Measurements from ENCODE around the gene ATXN1.
"Not testable (repeated sequence)": the region's sequence is repeated elsewhere in the genome, so short reads cannot be mapped to it uniquely, and the experiment has no call there.

ATXN1 gene

DNA sequence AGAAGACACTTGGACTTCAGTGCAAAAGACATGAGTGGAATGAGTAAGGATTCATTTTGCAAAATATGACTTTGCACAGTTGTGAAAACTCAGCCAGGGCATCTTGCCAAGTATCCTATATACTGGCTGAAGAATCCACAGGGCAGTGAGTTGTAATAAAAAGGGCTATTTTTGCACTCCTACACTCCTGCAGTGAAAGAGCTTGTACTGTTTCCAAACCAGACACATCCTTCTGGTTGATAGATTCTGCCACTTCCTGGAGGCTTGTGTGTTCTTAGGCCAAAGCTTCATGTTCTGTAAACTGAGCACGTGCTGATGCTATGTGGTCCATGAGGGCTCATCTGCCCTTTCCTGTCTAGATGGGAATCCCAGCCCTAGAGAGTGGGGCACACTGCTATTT, 488.0 kb downstream of the ATXN1 start:
- no peak overlapping the region for H3K27ac ChIP-seq
- H3K4me3 ChIP-seq (IDR thresholded peaks at IDR 0.05; ENCODE audit: insufficient read depth, low read depth, low read length): no peak overlapping the region
- H3K4me1 ChIP-seq (ENCODE audit: low read depth, poor library complexity, severe bottlenecking): peaks cover 10% of the 10 kb centered on the region
- H2AFZ ChIP-seq (ENCODE audit: low read depth): no peak overlapping the region
- TF ChIP-seq, protein P1, sequence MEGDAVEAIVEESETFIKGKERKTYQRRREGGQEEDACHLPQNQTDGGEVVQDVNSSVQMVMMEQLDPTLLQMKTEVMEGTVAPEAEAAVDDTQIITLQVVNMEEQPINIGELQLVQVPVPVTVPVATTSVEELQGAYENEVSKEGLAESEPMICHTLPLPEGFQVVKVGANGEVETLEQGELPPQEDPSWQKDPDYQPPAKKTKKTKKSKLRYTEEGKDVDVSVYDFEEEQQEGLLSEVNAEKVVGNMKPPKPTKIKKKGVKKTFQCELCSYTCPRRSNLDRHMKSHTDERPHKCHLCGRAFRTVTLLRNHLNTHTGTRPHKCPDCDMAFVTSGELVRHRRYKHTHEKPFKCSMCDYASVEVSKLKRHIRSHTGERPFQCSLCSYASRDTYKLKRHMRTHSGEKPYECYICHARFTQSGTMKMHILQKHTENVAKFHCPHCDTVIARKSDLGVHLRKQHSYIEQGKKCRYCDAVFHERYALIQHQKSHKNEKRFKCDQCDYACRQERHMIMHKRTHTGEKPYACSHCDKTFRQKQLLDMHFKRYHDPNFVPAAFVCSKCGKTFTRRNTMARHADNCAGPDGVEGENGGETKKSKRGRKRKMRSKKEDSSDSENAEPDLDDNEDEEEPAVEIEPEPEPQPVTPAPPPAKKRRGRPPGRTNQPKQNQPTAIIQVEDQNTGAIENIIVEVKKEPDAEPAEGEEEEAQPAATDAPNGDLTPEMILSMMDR (conservative IDR thresholded peaks at IDR 0.05; ENCODE audit: low read depth, low read length): no peak
- H4K20me1 ChIP-seq (ENCODE audit: insufficient read depth): no peaks in the 10 kb centered on the region
- H3K36me3 ChIP-seq (ENCODE audit: insufficient read depth): no peaks in the 10 kb centered on the region
- H3K79me2 ChIP-seq (ENCODE audit: insufficient read depth, low read depth): no peaks in the 10 kb centered on the region
- no peak overlapping the region for H3K4me2 ChIP-seq
- no peaks in the 10 kb centered on the region for H3K27me3 ChIP-seq (ENCODE audit: insufficient read depth, low read depth)
- no peak overlapping the region for H3K9ac ChIP-seq

GRCh38 chr6:16272201-16272600, 489.1 kb downstream of the ATXN1 start:
- H3K4me1 ChIP-seq (ENCODE audit: low read depth, poor library complexity, severe bottlenecking): peaks cover 1% of the 10 kb centered on the region
- H3K4me3 ChIP-seq (IDR thresholded peaks at IDR 0.05; ENCODE audit: insufficient read depth, low read depth, low read length): no peak overlapping the region
- H3K27me3 ChIP-seq (ENCODE audit: insufficient read depth, low read depth): no peaks in the 10 kb centered on the region

DNA sequence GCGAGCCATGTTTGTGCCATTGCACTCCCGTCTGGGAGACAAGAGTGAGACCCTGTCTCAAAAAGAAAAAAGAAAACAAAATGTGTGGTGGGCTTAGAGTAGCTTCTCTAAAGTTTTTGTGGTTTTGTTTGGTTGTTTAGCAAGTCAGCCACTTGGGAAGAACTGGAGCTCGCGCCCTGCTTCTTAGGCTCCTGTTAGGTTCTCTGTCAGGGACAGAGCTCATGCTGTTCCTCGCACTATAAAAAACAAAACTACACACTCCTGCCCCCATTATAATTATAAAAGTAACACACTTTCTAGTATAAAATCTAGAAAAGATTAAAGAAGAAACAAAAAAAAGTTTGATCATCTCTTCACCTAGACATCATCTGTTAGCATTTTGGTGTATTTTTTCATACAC, 489.8 kb downstream of the ATXN1 start:
- no peak overlapping the region for H3K4me2 ChIP-seq
- TF ChIP-seq, protein P1 (conservative IDR thresholded peaks at IDR 0.05; ENCODE audit: low read depth, low read length): no peak
- H2AFZ ChIP-seq (ENCODE audit: low read depth): no peak overlapping the region
- H3K79me2 ChIP-seq (ENCODE audit: insufficient read depth, low read depth): no peaks in the 10 kb centered on the region
- H3K27me3 ChIP-seq (ENCODE audit: insufficient read depth, low read depth): no peaks in the 10 kb centered on the region
- no peak overlapping the region for H3K27ac ChIP-seq
- no peaks in the 10 kb centered on the region for H3K36me3 ChIP-seq (ENCODE audit: insufficient read depth)
- no peak overlapping the region for H3K9ac ChIP-seq
- no peaks in the 10 kb centered on the region for H3K4me1 ChIP-seq (ENCODE audit: low read depth, poor library complexity, severe bottlenecking)
- H3K4me3 ChIP-seq (IDR thresholded peaks at IDR 0.05; ENCODE audit: insufficient read depth, low read depth, low read length): no peak overlapping the region
- H4K20me1 ChIP-seq (ENCODE audit: insufficient read depth): no peaks in the 10 kb centered on the region

More at GRCh38 chr6:16272201-16272600, 489.1 kb downstream of the ATXN1 start:
- Histone ChIP-seq H3K4me2 (no peak overlapping the region), H3K79me2 (ENCODE audit: insufficient read depth, low read depth) (no peaks in the 10 kb centered on the region), H2AFZ (ENCODE audit: low read depth) (no peak overlapping the region), H4K20me1 (ENCODE audit: insufficient read depth) (no peaks in the 10 kb centered on the region), H3K36me3 (ENCODE audit: insufficient read depth) (no peaks in the 10 kb centered on the region), H3K9ac (no peak overlapping the region), H3K27ac (no peak overlapping the region)
- TF ChIP-seq, protein P1 (conservative IDR thresholded peaks at IDR 0.05; ENCODE audit: low read depth, low read length): no peak

- Histone ChIP-seq H3K4me3 (IDR thresholded peaks at IDR 0.05; ENCODE audit: insufficient read depth, low read depth, low read length) (no peak overlapping the region), H3K36me3 (ENCODE audit: insufficient read depth) (no peaks in the 10 kb centered on the region), H4K20me1 (ENCODE audit: insufficient read depth) (no peaks in the 10 kb centered on the region), H3K4me1 (ENCODE audit: low read depth, poor library complexity, severe bottlenecking) (no peaks in the 10 kb centered on the region), H3K27me3 (ENCODE audit: insufficient read depth, low read depth) (no peaks in the 10 kb centered on the region), H3K9ac (no peak overlapping the region), H3K27ac (no peak overlapping the region), H3K79me2 (ENCODE audit: insufficient read depth, low read depth) (no peaks in the 10 kb centered on the region), H3K4me2 (no peak overlapping the region), H2AFZ (ENCODE audit: low read depth) (no peak overlapping the region)
- TF ChIP-seq, protein P1 (conservative IDR thresholded peaks at IDR 0.05; ENCODE audit: low read depth, low read length): no peak
Observed at GRCh38 chr6:16270178-16270794, 491.0 kb downstream of the ATXN1 start.

GRCh38 chr6:16269442-16270070, 491.7 kb downstream of the ATXN1 start:
- not testable (repeated sequence) for H3K4me2 ChIP-seq; H3K4me3 ChIP-seq (IDR thresholded peaks at IDR 0.05; ENCODE audit: insufficient read depth, low read depth, low read length); H4K20me1 ChIP-seq (ENCODE audit: insufficient read depth); H3K36me3 ChIP-seq (ENCODE audit: insufficient read depth); H3K27me3 ChIP-seq (ENCODE audit: insufficient read depth, low read depth); H3K79me2 ChIP-seq (ENCODE audit: insufficient read depth, low read depth); H2AFZ ChIP-seq (ENCODE audit: low read depth); H3K27ac ChIP-seq; H3K4me1 ChIP-seq (ENCODE audit: low read depth, poor library complexity, severe bottlenecking); H3K9ac ChIP-seq

Measured in KMS-11 (cell line).